Ovary (tissue), 9 donors: Measurements from ENCODE around the gene NSRP1. TPM values are rescaled to one million over a fixed set of nuclear protein-coding genes. Genes with fewer than 3 reads are reported as not detected.
"Not testable (repeated sequence)": the region's sequence is repeated elsewhere in the genome, so short reads cannot be mapped to it uniquely, and the experiment has no call there.

ENCODE experiments used
- DNase-seq, 5 donors: peaks; one replicate each; pipeline ENCODE4 v3.0.0-alpha.2; 2019 to 2020
- H3K27ac ChIP-seq, 2 donors: fragments of 200-600 bp; one replicate each; pipeline versions ENCODE4 v1.5.1 to v1.8.0; 2019 to 2022
- H3K27me3 ChIP-seq: fragments of 200-600 bp; one replicate; pipeline ENCODE4 v1.8.0; 2022
- H3K36me3 ChIP-seq: fragments of 200-600 bp; sonication (generic); one replicate; pipeline ENCODE4 v1.5.1; 2019
- H3K4me1 ChIP-seq: one replicate; pipeline ENCODE4 v1.8.1; 2013; ENCODE audit warnings: mild to moderate bottlenecking, moderate library complexity; ENCODE audit not compliant: insufficient read depth
- H3K4me3 ChIP-seq: fragments of 200-600 bp; sonication (generic); one replicate; pipeline ENCODE4 v1.5.1; 2017
- H3K9me3 ChIP-seq, 2 donors: fragments of 200-600 bp in 1 of 2; sonication (generic) in 1 of 2; one replicate each; pipeline versions ENCODE4 v1.5.1 to v1.8.1; 2013 to 2019; ENCODE audit warnings: mild to moderate bottlenecking in 1 of 2, moderate library complexity in 1 of 2
- CTCF ChIP-seq, 3 donors: fragments of 450-650 bp in 2 of 3; fragments of 200-600 bp in 1 of 3; IDR thresholded peaks; one replicate each; pipeline versions ENCODE4 v1.5.1 to v1.8.0; 2016 to 2022; ENCODE audit warnings: antibody characterized with exemption in 3 of 3, mild to moderate bottlenecking in 1 of 3
- EP300 ChIP-seq: sonication (generic); formaldehyde crosslinking; IDR thresholded peaks from one replicate; pipeline ENCODE4 v1.6.1; 2017; ENCODE audit warnings: antibody characterized with exemption
- POLR2A ChIP-seq: fragments of 450-650 bp; IDR thresholded peaks from one replicate; pipeline ENCODE4 v1.6.1; 2017; ENCODE audit warnings: antibody characterized with exemption, mild to moderate bottlenecking, moderate library complexity
- WGBS, 3 donors: extraction: QIAGEN DNeasy Blood & Tissue Kit in 1 of 3; methylation state at CpG; one replicate each; pipeline versions ENCODE4 v1.1.5 to v1.1.7; 2013 to 2017; 5-methylcytosine and 5-hydroxymethylcytosine counted together
- intact Hi-C, 4 donors: fragments of 100-400 bp; cut with DNase I; formaldehyde crosslinking; loops; one replicate each; pipeline versions ENCODE4 v1.11.0 to v1.15.1; 2022 to 2023
- polyA plus RNA-seq, 2 donors: library from polyadenylated mRNA; stranded (reverse); fragments of 200-250 nt in 1 of 2; fragments of 350-450 nt in 1 of 2; fragmentation: Illumina TruSeq in 1 of 2; extraction: RNeasy Lipid Tissue Mini Kit (QIAGEN cat#74804) in 1 of 2; gene quantifications; one replicate each; pipeline ENCODE4 v1.2.3, GENCODE V29; 2013 to 2014
- total RNA-seq, 7 donors: library from RNA; depleted of rRNA in 2 of 7; stranded (reverse); fragments of >200 nt in 2 of 7; fragmentation: NEBNext Ultra II Directional in 3 of 7; extraction: Animal tissue kit (Norgen Biotek cat#: 25700) in 3 of 7; gene quantifications; one replicate each; pipeline versions ENCODE4 v1.1.0 to v1.2.4, GENCODE V29; 2016 to 2023
- donor health status: DM: no; HTN: no; CAD: no; lungs with moderate emphysema.
- donor health status: DM: no; HTN: no; CAD: no.
- donor health status: Bipolar disorder and iron deficiency.
- donor health status: DM: yes; HTN: yes; CAD: no.
- donor health status: DM: no; HTN: no; CAD: no.
- donor health status: DM: yes; HTN: yes; CAD: no.

The NSRP1 gene
- total and polyA plus RNA-seq, 9 donors = 19.0 to 42.1 (median 26.6) TPM

GRCh38 chr17:30074730-30075129 is 41.9 kb upstream of the NSRP1 start:
- no peaks in the 10 kb centered on the region for H3K36me3 ChIP-seq
- DNase-seq = no peak
- no peak overlapping the region for H3K27ac ChIP-seq
- no peaks in the 10 kb centered on the region for H3K27me3 ChIP-seq
- no peaks in the 10 kb centered on the region for H3K9me3 ChIP-seq
- no peaks in the 10 kb centered on the region for H3K4me1 ChIP-seq
- intact Hi-C loops = no loop called here
- TF ChIP-seq CTCF (IDR thresholded peaks at IDR 0.05) (no peak), EP300 (no peak), POLR2A (no peak)
- WGBS, 3 donors = 49 to 89% (median 82%) methylated on average over 2 of the region's 2 CpGs
- no peak overlapping the region for H3K4me3 ChIP-seq

- no peak overlapping the region for H3K4me3 ChIP-seq
- WGBS, 3 donors = 86 to 91% (median 90%) methylated on average over 5 of the region's 5 CpGs
- intact Hi-C loops = no loop called here
- H3K4me1 ChIP-seq = no peaks in the 10 kb centered on the region
- no peaks in the 10 kb centered on the region for H3K9me3 ChIP-seq
- H3K36me3 ChIP-seq = no peaks in the 10 kb centered on the region
- no peak for TF ChIP-seq EP300
- no peak for TF ChIP-seq POLR2A
- TF ChIP-seq CTCF (IDR thresholded peaks at IDR 0.05) = no peak
- no peak for DNase-seq
- no peaks in the 10 kb centered on the region for H3K27me3 ChIP-seq
- no peak overlapping the region for H3K27ac ChIP-seq
Measured at GRCh38 chr17:30082773-30083172, 33.8 kb upstream of the NSRP1 start.

DNA sequence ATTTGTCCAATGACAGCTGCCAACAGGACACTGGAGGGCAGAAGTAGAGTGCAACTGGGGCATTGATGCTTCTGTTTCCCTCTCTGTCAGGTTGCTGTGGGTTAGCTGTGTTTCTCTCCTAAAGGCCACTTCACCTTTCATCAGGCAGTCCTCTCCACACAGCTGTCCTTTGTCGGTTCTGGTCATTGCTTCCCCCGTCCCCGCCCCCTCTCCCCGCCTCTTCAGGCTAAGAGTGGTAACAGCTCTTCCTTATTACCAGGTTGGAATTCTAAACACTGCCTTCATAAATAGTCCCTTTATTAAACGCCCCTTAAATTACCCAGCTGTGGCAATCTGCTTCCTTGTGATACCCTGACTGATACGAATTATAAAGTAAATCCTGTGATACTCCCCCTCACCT is 31.8 kb upstream of the NSRP1 start:
- WGBS, 3 donors = 10 to 21% (median 14%) methylated on average over 6 of the region's 6 CpGs
- intact Hi-C loops = no loop called here

DNA sequence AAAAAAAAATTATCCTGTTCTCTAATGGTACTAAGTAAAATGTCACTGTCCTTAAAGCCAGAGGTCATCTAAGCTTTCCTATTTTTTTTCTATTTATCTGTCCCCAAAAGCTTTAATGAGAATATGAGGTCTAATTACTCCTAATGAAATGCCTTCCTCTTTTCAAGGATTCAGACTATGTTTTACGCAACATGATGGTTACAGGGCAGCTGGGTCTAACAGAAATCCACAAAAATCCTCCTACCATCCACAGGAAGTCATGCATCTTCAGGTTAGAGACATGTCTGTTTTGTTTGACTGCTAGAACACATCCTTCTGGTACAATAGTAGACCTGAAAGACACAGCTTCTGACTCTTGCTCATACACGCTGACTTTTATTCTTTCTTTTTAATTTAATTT is 29.7 kb upstream of the NSRP1 start:
- Histone ChIP-seq H3K27me3 (no peaks in the 10 kb centered on the region), H3K4me3 (no peak overlapping the region), H3K9me3 (no peaks in the 10 kb centered on the region), H3K36me3 (no peaks in the 10 kb centered on the region), H3K4me1 (no peaks in the 10 kb centered on the region), H3K27ac (no peak overlapping the region)
- TF ChIP-seq POLR2A (no peak), CTCF (IDR thresholded peaks at IDR 0.05) (no peak), EP300 (no peak)
- intact Hi-C loops = no loop called here
- DNase-seq = no peak
- 86 to 90% (median 89%) methylated on average over 2 of the region's 2 CpGs for WGBS, 3 donors

More for the DNA sequence above, 31.8 kb upstream of the NSRP1 start:
- TF ChIP-seq POLR2A (no peak), CTCF (IDR thresholded peaks at IDR 0.05) (no peak), EP300 (no peak)
- Histone ChIP-seq H3K4me3 (no peak overlapping the region), H3K4me1 (no peaks in the 10 kb centered on the region), H3K9me3 (no peaks in the 10 kb centered on the region), H3K27ac (no peak overlapping the region), H3K36me3 (no peaks in the 10 kb centered on the region), H3K27me3 (no peaks in the 10 kb centered on the region)
- no peak for DNase-seq

DNA sequence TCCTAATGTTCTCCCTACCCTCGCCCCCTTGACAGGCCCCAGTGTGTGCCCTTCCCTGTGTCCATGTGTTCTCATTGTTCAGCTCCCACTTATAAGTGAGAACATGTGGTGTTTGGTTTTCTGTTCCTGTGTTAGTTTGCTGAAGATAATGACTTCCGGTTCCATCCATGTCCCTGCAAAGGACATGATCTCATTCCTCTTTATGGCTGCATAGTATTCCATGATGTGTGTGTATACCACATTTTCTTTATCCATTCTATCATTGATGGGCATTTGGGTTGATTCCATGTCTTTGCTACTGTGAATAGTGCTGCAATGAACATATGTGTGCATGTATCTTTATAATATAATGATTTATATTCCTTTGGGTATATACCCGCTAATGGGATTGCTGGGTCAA is 29.2 kb upstream of the NSRP1 start:
- H3K4me3 ChIP-seq, H3K36me3 ChIP-seq, H3K27me3 ChIP-seq, H3K9me3 ChIP-seq, intact Hi-C loops, H3K4me1 ChIP-seq, DNase-seq, H3K27ac ChIP-seq: not testable (repeated sequence)
- 83 to 92% (median 85%) methylated on average over 3 of the region's 3 CpGs for WGBS, 3 donors
